ENCODE results near the gene TEX11. TPM values are rescaled to one million over a fixed set of nuclear protein-coding genes. Genes with fewer than 3 reads are reported as not detected.
"Not testable (repeated sequence)": the region's sequence is repeated elsewhere in the genome, so short reads cannot be mapped to it uniquely, and the experiment has no call there.

The TEX11 gene
- total RNA-seq, 1 donor from 2014 or later = not detected

DNA sequence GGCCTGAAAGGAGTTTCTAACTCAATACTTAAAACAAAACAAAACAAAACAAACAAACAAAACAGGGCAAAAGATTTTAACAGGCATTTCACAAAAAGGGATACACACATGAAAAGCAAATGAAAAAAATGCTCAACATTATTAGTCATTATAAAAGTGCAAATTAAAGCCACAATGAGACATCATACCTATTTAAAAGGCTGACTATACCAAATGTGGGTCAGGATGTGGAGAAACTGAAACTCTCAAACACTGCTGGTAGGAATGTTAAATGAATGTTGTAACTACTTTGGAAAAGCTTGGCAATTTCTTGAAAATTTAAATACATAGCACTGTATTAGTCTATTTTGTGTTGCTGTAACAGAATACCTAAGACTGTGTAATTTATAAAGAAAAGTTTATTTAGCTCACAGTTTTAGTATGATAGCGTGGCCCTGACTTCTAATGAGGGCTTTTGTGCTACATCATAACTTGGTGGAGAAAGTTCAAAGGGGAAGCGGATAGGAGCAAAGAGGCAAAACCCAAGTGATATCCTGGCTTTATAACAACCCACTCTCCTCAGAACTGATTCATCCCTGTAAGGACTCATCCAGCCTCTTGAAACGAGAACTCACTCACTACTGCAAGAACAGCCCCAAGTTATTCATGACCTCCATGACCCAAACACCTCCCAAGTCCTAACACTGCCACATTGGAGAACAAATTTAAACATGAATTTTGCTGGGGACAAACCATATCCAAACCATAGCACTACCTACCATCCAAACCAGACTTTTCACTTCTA is 214.0 kb downstream of the TEX11 start:
- no peak overlapping the region for H3K4me3 ChIP-seq
- intact Hi-C loops (cut with DNase I) = no loop called here
- H3K27me3 ChIP-seq = no peaks in the 10 kb centered on the region
- H3K36me3 ChIP-seq = no peaks in the 10 kb centered on the region
- DNase-seq (ENCODE audit: extremely low spot score in 2 of 2) = no peak
- H3K4me1 ChIP-seq = no peaks in the 10 kb centered on the region
- no peaks in the 10 kb centered on the region for H3K9me3 ChIP-seq
- TF ChIP-seq POLR2AphosphoS5 (IDR thresholded peaks at IDR 0.05; ENCODE audit: insufficient read depth in 1 of 2, low read depth in 1 of 2) (no peak), POLR2A (IDR thresholded peaks at IDR 0.05) (no peak)
- TF ChIP-seq, protein P1, sequence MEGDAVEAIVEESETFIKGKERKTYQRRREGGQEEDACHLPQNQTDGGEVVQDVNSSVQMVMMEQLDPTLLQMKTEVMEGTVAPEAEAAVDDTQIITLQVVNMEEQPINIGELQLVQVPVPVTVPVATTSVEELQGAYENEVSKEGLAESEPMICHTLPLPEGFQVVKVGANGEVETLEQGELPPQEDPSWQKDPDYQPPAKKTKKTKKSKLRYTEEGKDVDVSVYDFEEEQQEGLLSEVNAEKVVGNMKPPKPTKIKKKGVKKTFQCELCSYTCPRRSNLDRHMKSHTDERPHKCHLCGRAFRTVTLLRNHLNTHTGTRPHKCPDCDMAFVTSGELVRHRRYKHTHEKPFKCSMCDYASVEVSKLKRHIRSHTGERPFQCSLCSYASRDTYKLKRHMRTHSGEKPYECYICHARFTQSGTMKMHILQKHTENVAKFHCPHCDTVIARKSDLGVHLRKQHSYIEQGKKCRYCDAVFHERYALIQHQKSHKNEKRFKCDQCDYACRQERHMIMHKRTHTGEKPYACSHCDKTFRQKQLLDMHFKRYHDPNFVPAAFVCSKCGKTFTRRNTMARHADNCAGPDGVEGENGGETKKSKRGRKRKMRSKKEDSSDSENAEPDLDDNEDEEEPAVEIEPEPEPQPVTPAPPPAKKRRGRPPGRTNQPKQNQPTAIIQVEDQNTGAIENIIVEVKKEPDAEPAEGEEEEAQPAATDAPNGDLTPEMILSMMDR (IDR thresholded peaks at IDR 0.05) = no peak
- H3K27ac ChIP-seq = no peak overlapping the region

DNA sequence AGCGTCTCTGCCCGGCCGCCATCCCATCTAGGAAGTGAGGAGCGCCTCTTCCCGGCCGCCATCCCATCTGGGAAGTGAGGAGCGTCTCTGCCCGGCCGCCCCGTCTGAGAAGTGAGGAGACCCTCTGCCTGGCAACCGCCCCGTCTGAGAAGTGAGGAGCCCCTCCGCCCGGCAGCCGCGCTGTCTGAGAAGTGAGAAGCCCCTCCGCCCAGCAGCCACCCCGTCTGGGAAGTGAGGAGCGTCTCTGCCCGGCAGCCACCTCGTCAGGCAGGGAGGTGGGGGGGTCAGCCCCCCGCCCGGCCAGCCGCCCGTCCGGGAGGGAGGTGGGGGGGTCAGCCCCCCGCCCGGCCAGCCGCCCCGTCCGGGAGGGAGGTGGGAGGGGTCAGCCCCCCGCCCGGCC is 229.1 kb downstream of the TEX11 start:
- H3K4me3 ChIP-seq; H3K27me3 ChIP-seq; H3K9me3 ChIP-seq; H3K4me1 ChIP-seq; DNase-seq (ENCODE audit: extremely low spot score in 2 of 2); H3K27ac ChIP-seq; intact Hi-C loops (cut with DNase I); H3K36me3 ChIP-seq: not testable (repeated sequence)

DNA sequence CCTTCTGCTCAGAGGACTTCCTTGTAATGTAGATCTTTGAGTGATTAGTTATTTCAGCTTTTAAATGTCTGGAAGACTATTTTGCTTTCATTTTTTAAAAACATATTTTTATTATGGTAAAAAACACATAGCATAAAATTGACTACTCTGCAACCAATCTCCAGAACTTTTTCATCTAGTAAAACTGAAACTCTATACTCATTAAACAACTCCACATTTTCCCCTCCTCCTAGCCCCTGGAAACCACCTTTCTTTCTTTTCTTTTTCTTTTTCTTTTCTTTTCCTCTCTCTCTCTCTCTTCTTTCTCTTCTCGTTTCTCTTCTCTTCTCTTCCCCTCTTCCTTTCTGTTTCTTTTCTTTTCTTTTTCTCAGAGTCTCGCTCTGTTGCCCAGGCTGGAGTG is 233.2 kb downstream of the TEX11 start:
- Histone ChIP-seq H3K36me3 (no peaks in the 10 kb centered on the region), H3K27me3 (no peaks in the 10 kb centered on the region), H3K4me1 (no peaks in the 10 kb centered on the region), H3K9me3 (no peaks in the 10 kb centered on the region), H3K27ac (no peak overlapping the region), H3K4me3 (no peak overlapping the region)
- no peak for DNase-seq (ENCODE audit: extremely low spot score in 2 of 2)
- TF ChIP-seq, protein P1 (IDR thresholded peaks at IDR 0.05) = no peak
- TF ChIP-seq POLR2A (IDR thresholded peaks at IDR 0.05) = no peak
- TF ChIP-seq POLR2AphosphoS5 (IDR thresholded peaks at IDR 0.05; ENCODE audit: insufficient read depth in 1 of 2, low read depth in 1 of 2) = no peak
- intact Hi-C loops (cut with DNase I) = no loop called here

DNA sequence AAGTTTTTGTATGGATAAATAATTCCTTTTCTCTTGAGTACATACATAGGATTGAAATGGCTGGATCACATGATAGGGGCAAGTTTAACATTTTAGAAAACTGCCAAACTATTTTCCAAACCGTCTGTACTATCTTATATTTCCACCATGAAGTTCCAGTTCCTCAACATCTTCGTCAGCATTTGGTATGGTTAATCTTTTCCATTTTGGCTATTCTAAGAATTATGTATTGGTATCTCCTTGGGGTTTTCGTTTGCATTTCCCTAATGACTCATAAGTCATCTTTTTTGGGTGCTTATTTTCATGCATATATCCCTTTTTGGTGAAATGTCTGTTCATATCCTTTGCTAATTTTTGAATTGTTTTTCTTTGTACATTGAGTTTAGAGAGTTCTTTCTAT is 236.2 kb downstream of the TEX11 start:
- Histone ChIP-seq H3K4me1 (no peaks in the 10 kb centered on the region), H3K9me3 (no peaks in the 10 kb centered on the region), H3K27ac (no peak overlapping the region), H3K27me3 (no peaks in the 10 kb centered on the region), H3K4me3 (no peak overlapping the region), H3K36me3 (no peaks in the 10 kb centered on the region)
- intact Hi-C loops (cut with DNase I) = no loop called here
- TF ChIP-seq POLR2A (IDR thresholded peaks at IDR 0.05) (no peak), POLR2AphosphoS5 (IDR thresholded peaks at IDR 0.05; ENCODE audit: insufficient read depth in 1 of 2, low read depth in 1 of 2) (no peak)
- TF ChIP-seq, protein P1 (IDR thresholded peaks at IDR 0.05) = no peak
- DNase-seq (ENCODE audit: extremely low spot score in 2 of 2) = no peak

DNA sequence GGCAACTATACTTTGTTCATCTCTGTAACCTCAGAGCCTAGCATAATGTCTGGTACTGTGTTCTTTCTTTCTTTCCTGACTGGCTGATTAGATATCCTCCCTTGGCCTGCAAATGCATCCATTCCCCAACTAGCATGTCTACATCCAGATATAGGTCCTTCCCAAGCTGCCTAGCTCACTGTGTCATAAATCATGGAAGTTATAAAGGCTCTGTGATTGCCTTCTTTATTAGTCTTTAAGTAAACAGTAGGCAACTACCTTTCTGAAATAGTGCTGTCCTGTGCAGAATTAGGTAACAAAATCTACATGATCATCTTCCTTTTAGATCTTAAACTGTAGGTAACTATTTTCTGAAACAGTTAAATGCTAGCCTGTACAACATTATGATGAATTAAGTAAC is 239.4 kb downstream of the TEX11 start:
- H3K27me3 ChIP-seq = no peaks in the 10 kb centered on the region
- intact Hi-C loops (cut with DNase I) = no loop called here
- no peak overlapping the region for H3K4me3 ChIP-seq
- no peak overlapping the region for H3K27ac ChIP-seq
- H3K36me3 ChIP-seq = no peaks in the 10 kb centered on the region
- H3K4me1 ChIP-seq = no peaks in the 10 kb centered on the region
- TF ChIP-seq POLR2A (IDR thresholded peaks at IDR 0.05) (no peak), POLR2AphosphoS5 (IDR thresholded peaks at IDR 0.05; ENCODE audit: insufficient read depth in 1 of 2, low read depth in 1 of 2) (no peak)
- TF ChIP-seq, protein P1 (IDR thresholded peaks at IDR 0.05) = no peak
- H3K9me3 ChIP-seq = no peaks in the 10 kb centered on the region
- DNase-seq (ENCODE audit: extremely low spot score in 2 of 2) = no peak

All from vagina (tissue), 2 donors.